Suprapubic skin (tissue), 4 donors: ENCODE measurements around the gene ZMIZ2. TPM values are rescaled to one million over a fixed set of nuclear protein-coding genes. Genes with fewer than 3 reads are reported as not detected.

Experiments used
- DNase-seq, 2 donors: peaks; one replicate each; pipeline ENCODE4 v3.0.0-alpha.2; 2019; ENCODE audit warnings: low spot score in 2 of 2
- H3K27ac ChIP-seq: fragments of 200-600 bp; sonication (generic); one replicate; pipeline ENCODE4 v1.5.1; 2019
- H3K27me3 ChIP-seq: fragments of 200-600 bp; sonication (generic); one replicate; pipeline ENCODE4 v1.5.1; 2019
- H3K36me3 ChIP-seq: fragments of 200-600 bp; sonication (generic); one replicate; pipeline ENCODE4 v1.5.1; 2019
- H3K4me1 ChIP-seq: fragments of 200-600 bp; sonication (generic); one replicate; pipeline ENCODE4 v1.5.1; 2019
- H3K4me3 ChIP-seq: fragments of 200-600 bp; sonication (generic); one replicate; pipeline ENCODE4 v1.5.1; 2019; ENCODE audit warnings: mild to moderate bottlenecking
- H3K9me3 ChIP-seq: fragments of 200-600 bp; sonication (generic); one replicate; pipeline ENCODE4 v1.5.1; 2019
- CTCF ChIP-seq, 2 donors: fragments of 200-600 bp in 1 of 2; fragments of 450-650 bp in 1 of 2; sonication (generic) in 1 of 2; IDR thresholded peaks; one replicate each; pipeline ENCODE4 v1.5.1; 2016 to 2019; ENCODE audit warnings: antibody characterized with exemption in 2 of 2, mild to moderate bottlenecking in 1 of 2, moderate library complexity in 1 of 2
- EP300 ChIP-seq: sonication (generic); formaldehyde crosslinking; IDR thresholded peaks from one replicate; pipeline ENCODE4 v1.6.1; 2017; ENCODE audit warnings: antibody characterized with exemption
- POLR2A ChIP-seq, 2 donors: fragments of 450-650 bp; IDR thresholded peaks; one replicate each; pipeline ENCODE4 v1.6.1; 2017; ENCODE audit warnings: antibody characterized with exemption in 2 of 2, mild to moderate bottlenecking in 2 of 2, moderate library complexity in 2 of 2
- POLR2AphosphoS5 ChIP-seq, 3 donors: sonication (generic); formaldehyde crosslinking; IDR thresholded peaks; one replicate each; pipeline ENCODE4 v1.6.1; 2017; ENCODE audit warnings: antibody characterized with exemption in 3 of 3
- WGBS: methylation state at CpG from one replicate; pipeline ENCODE4 v1.1.5; 2018; 5-methylcytosine and 5-hydroxymethylcytosine counted together
- total RNA-seq, 4 donors: library from RNA; depleted of rRNA; stranded (reverse); fragments of >200 nt; gene quantifications; one replicate each; pipeline ENCODE4 v1.1.0, GENCODE V29; 2016

Gene ZMIZ2
- total RNA-seq, 4 donors from 2014 or later = 26.4 to 97.8 (median 38.4) TPM

- no peak for TF ChIP-seq POLR2AphosphoS5 (IDR thresholded peaks at IDR 0.05)
- no peak for TF ChIP-seq CTCF (IDR thresholded peaks at IDR 0.05)
- TF ChIP-seq POLR2A (IDR thresholded peaks at IDR 0.05) = no peak
- no peak for TF ChIP-seq EP300
- 94% methylated on average over 3 of the region's 3 CpGs for WGBS
These were observed 43.2 kb upstream of the ZMIZ2 start for GRCh38 chr7:44705434-44705833.

GRCh38 chr7:44706788-44707557, 41.7 kb upstream of the ZMIZ2 start:
- no peaks in the 10 kb centered on the region for H3K27me3 ChIP-seq
- 97% methylated on average over 20 of the region's 20 CpGs for WGBS
- H3K4me1 ChIP-seq = no peaks in the 10 kb centered on the region
- no peak overlapping the region for H3K4me3 ChIP-seq
- H3K36me3 ChIP-seq = peaks cover 61% of the 10 kb centered on the region
- TF ChIP-seq EP300 (no peak), CTCF (IDR thresholded peaks at IDR 0.05) (no peak), POLR2AphosphoS5 (IDR thresholded peaks at IDR 0.05) (no peak), POLR2A (IDR thresholded peaks at IDR 0.05) (no peak)
- H3K27ac ChIP-seq = no peak overlapping the region
- peak in 1 of 2 donors; percentile 6 for DNase-seq
- H3K9me3 ChIP-seq = no peaks in the 10 kb centered on the region

More at GRCh38 chr7:44705434-44705833, 43.2 kb upstream of the ZMIZ2 start:
- peaks cover 76% of the 10 kb centered on the region for H3K36me3 ChIP-seq
- no peaks in the 10 kb centered on the region for H3K9me3 ChIP-seq
- no peaks in the 10 kb centered on the region for H3K27me3 ChIP-seq
- no peak for DNase-seq
- H3K4me3 ChIP-seq = no peak overlapping the region
- no peak overlapping the region for H3K27ac ChIP-seq
- no peaks in the 10 kb centered on the region for H3K4me1 ChIP-seq

- H3K36me3 ChIP-seq = peaks cover 54% of the 10 kb centered on the region
- WGBS = 90% methylated on average over 7 of the region's 21 CpGs
- DNase-seq = peak in 1 of 2 donors; percentile 58
- TF ChIP-seq CTCF (IDR thresholded peaks at IDR 0.05) (no peak), POLR2A (IDR thresholded peaks at IDR 0.05) (no peak), EP300 (no peak), POLR2AphosphoS5 (IDR thresholded peaks at IDR 0.05) (no peak)
- no peak overlapping the region for H3K27ac ChIP-seq
- H3K9me3 ChIP-seq = no peaks in the 10 kb centered on the region
- H3K27me3 ChIP-seq = no peaks in the 10 kb centered on the region
- no peak overlapping the region for H3K4me3 ChIP-seq
- no peaks in the 10 kb centered on the region for H3K4me1 ChIP-seq
These were observed 41.0 kb upstream of the ZMIZ2 start for GRCh38 chr7:44707558-44708230.

- H3K36me3 ChIP-seq = peaks cover 38% of the 10 kb centered on the region
- peak in 1 of 2 donors; percentile 44 for DNase-seq
- no peak overlapping the region for H3K27ac ChIP-seq
- TF ChIP-seq POLR2AphosphoS5 (IDR thresholded peaks at IDR 0.05) = no peak
- TF ChIP-seq CTCF (IDR thresholded peaks at IDR 0.05) = no peak
- no peak for TF ChIP-seq EP300
- TF ChIP-seq POLR2A (IDR thresholded peaks at IDR 0.05) = no peak
- H3K27me3 ChIP-seq = no peaks in the 10 kb centered on the region
- WGBS = 81% methylated on average over 16 of the region's 19 CpGs
- H3K4me3 ChIP-seq = no peak overlapping the region
- H3K9me3 ChIP-seq = no peaks in the 10 kb centered on the region
- no peaks in the 10 kb centered on the region for H3K4me1 ChIP-seq
These were observed 39.4 kb upstream of the ZMIZ2 start for GRCh38 chr7:44709011-44709915.
